IPS-18a (cell line): ENCODE data around the gene FOXL1.

Experiments
- H3K27ac ChIP-seq: one replicate; pipeline ENCODE4 v1.5.1; 2013; ENCODE audit warnings: low read length
- H3K27me3 ChIP-seq: one replicate; pipeline ENCODE4 v1.6.1; 2013; ENCODE audit warnings: mild to moderate bottlenecking, low read length; ENCODE audit not compliant: control insufficient read depth, insufficient read depth
- H3K36me3 ChIP-seq: one replicate; pipeline ENCODE4 v1.6.1; 2013; ENCODE audit warnings: low read depth, low read length; ENCODE audit not compliant: control insufficient read depth
- H3K4me1 ChIP-seq: one replicate; pipeline ENCODE4 v1.6.1; 2013; ENCODE audit warnings: low read depth, low read length; ENCODE audit not compliant: control insufficient read depth
- H3K4me3 ChIP-seq: one replicate; pipeline ENCODE4 v1.5.1; 2013; ENCODE audit warnings: low read length
- H3K9ac ChIP-seq: one replicate; pipeline ENCODE4 v1.6.1; 2013; ENCODE audit warnings: mild to moderate bottlenecking, low read length, moderate library complexity
- H3K9me3 ChIP-seq: one replicate; pipeline ENCODE4 v1.6.1; 2013; ENCODE audit warnings: low read depth, low read length; ENCODE audit not compliant: control insufficient read depth

Gene FOXL1

GRCh38 chr16:86591270-86591669, 12.9 kb downstream of the FOXL1 start:
- Histone ChIP-seq H3K27ac (no peak overlapping the region), H3K27me3 (peaks cover 14% of the 10 kb centered on the region), H3K9ac (no peak overlapping the region), H3K4me1 (no peaks in the 10 kb centered on the region), H3K4me3 (no peak overlapping the region), H3K9me3 (no peaks in the 10 kb centered on the region), H3K36me3 (no peaks in the 10 kb centered on the region)

GRCh38 chr16:86593913-86594620, 15.7 kb downstream of the FOXL1 start:
- no peak overlapping the region for H3K9ac ChIP-seq
- no peak overlapping the region for H3K27ac ChIP-seq
- peaks cover 14% of the 10 kb centered on the region for H3K27me3 ChIP-seq

GRCh38 chr16:86594721-86595120, 16.4 kb downstream of the FOXL1 start:
- Histone ChIP-seq H3K9ac (no peak overlapping the region), H3K27me3 (peaks cover 8% of the 10 kb centered on the region), H3K9me3 (no peaks in the 10 kb centered on the region), H3K4me3 (no peak overlapping the region), H3K4me1 (no peaks in the 10 kb centered on the region), H3K27ac (no peak overlapping the region), H3K36me3 (no peaks in the 10 kb centered on the region)

More at GRCh38 chr16:86593913-86594620, 15.7 kb downstream of the FOXL1 start:
- no peak overlapping the region for H3K4me3 ChIP-seq
- no peaks in the 10 kb centered on the region for H3K36me3 ChIP-seq
- no peaks in the 10 kb centered on the region for H3K4me1 ChIP-seq
- H3K9me3 ChIP-seq: no peaks in the 10 kb centered on the region

- no peak overlapping the region for H3K9ac ChIP-seq
- H3K27me3 ChIP-seq: peaks cover 5% of the 10 kb centered on the region
- H3K36me3 ChIP-seq: no peaks in the 10 kb centered on the region
- H3K4me1 ChIP-seq: no peaks in the 10 kb centered on the region
- H3K9me3 ChIP-seq: no peaks in the 10 kb centered on the region
- no peak overlapping the region for H3K27ac ChIP-seq
- H3K4me3 ChIP-seq: no peak overlapping the region
Measured at GRCh38 chr16:86595983-86596605, 17.7 kb downstream of the FOXL1 start.

GRCh38 chr16:86597126-86597879, 19.0 kb downstream of the FOXL1 start:
- Histone ChIP-seq H3K27me3 (peaks cover 5% of the 10 kb centered on the region), H3K9ac (no peak overlapping the region), H3K27ac (no peak overlapping the region), H3K36me3 (no peaks in the 10 kb centered on the region), H3K9me3 (no peaks in the 10 kb centered on the region), H3K4me3 (no peak overlapping the region), H3K4me1 (no peaks in the 10 kb centered on the region)

GRCh38 chr16:86597880-86598606, 19.7 kb downstream of the FOXL1 start:
- no peak overlapping the region for H3K4me3 ChIP-seq
- peaks cover 5% of the 10 kb centered on the region for H3K27me3 ChIP-seq
- H3K9ac ChIP-seq: no peak overlapping the region
- H3K4me1 ChIP-seq: no peaks in the 10 kb centered on the region
- H3K27ac ChIP-seq: no peak overlapping the region
- H3K36me3 ChIP-seq: no peaks in the 10 kb centered on the region
- no peaks in the 10 kb centered on the region for H3K9me3 ChIP-seq

- Histone ChIP-seq H3K4me3 (no peak overlapping the region), H3K36me3 (no peaks in the 10 kb centered on the region), H3K27me3 (peaks cover 4% of the 10 kb centered on the region), H3K9me3 (no peaks in the 10 kb centered on the region), H3K27ac (no peak overlapping the region), H3K9ac (no peak overlapping the region), H3K4me1 (no peaks in the 10 kb centered on the region)
Measured at GRCh38 chr16:86598607-86599565, 20.5 kb downstream of the FOXL1 start.

GRCh38 chr16:86601356-86601755, 23.0 kb downstream of the FOXL1 start:
- H3K9me3 ChIP-seq: no peaks in the 10 kb centered on the region
- no peaks in the 10 kb centered on the region for H3K27me3 ChIP-seq
- no peak overlapping the region for H3K4me3 ChIP-seq
- no peaks in the 10 kb centered on the region for H3K4me1 ChIP-seq
- H3K27ac ChIP-seq: no peak overlapping the region
- no peaks in the 10 kb centered on the region for H3K36me3 ChIP-seq
- H3K9ac ChIP-seq: no peak overlapping the region

GRCh38 chr16:86602521-86602920, 24.2 kb downstream of the FOXL1 start:
- Histone ChIP-seq H3K36me3 (no peaks in the 10 kb centered on the region), H3K9ac (no peak overlapping the region), H3K9me3 (no peaks in the 10 kb centered on the region), H3K4me3 (no peak overlapping the region), H3K27me3 (no peaks in the 10 kb centered on the region), H3K4me1 (no peaks in the 10 kb centered on the region), H3K27ac (no peak overlapping the region)

GRCh38 chr16:86604436-86605193, 26.3 kb downstream of the FOXL1 start:
- H3K4me1 ChIP-seq: no peaks in the 10 kb centered on the region
- H3K27ac ChIP-seq: no peak overlapping the region
- H3K27me3 ChIP-seq: no peaks in the 10 kb centered on the region
- H3K36me3 ChIP-seq: no peaks in the 10 kb centered on the region
- H3K9me3 ChIP-seq: no peaks in the 10 kb centered on the region
- H3K9ac ChIP-seq: no peak overlapping the region
- H3K4me3 ChIP-seq: no peak overlapping the region
